HepG2 (cell line): Measurements from ENCODE around the gene BARHL2. TPM values are rescaled to one million over a fixed set of nuclear protein-coding genes. Genes with fewer than 3 reads are reported as not detected.

ENCODE experiments used
- ATAC-seq: fragments of 200-7000 bp; cut with Tn5 transposase; 3 replicates; pipeline ENCODE4 v1.9.1; 2020; ENCODE audit warnings: mild to moderate bottlenecking, moderate library complexity
- BruUV-seq: library from RNA; stranded (reverse); fragments of 400-500 nt; replicated peaks from 2 replicates; lab custom pipeline; 2021; lab: Mats Ljungman, UMichigan
- CTCF ChIA-PET: fragments of 300-600 bp; formaldehyde crosslinking; extraction: SDS; loops from one replicate; lab custom pipeline; 2021; ENCODE audit warnings: low total read pairs, inconsistent platforms, low intra/inter-chr PET ratio; lab: Yijun Ruan, JAX
- POLR2A ChIA-PET: fragments of 350-600 bp; sonication (Branson Sonifier 250); formaldehyde crosslinking; loops from one replicate; lab custom pipeline; 2020; ENCODE audit warnings: antibody characterized with exemption, inconsistent platforms; lab: Yijun Ruan, JAX
- DNase-seq: peaks from one replicate; pipeline ENCODE4 v3.0.0-alpha.2; 2015; ENCODE audit warnings: low spot score
- FAIRE-seq: peaks from 3 replicates; lab custom pipeline; 2011; peaks lifted over from hg19 to GRCh38; lab: Jason Lieb, UNC
- H2AFZ ChIP-seq: one replicate; pipeline ENCODE4 v1.6.1; 2011; ENCODE audit warnings: low read length, inconsistent platforms
- H3K27ac ChIP-seq: fragments of 300-600 bp; 3 replicates; pipeline ENCODE4 v1.8.0; 2011; ENCODE audit warnings: mixed run types, mild to moderate bottlenecking, mixed read lengths, low read length, inconsistent platforms; ENCODE audit not compliant: insufficient read depth; ENCODE audit errors: extremely low read length
- H3K27me3 ChIP-seq, 2 experiments: fragments of 200-600 bp in 1 of 2; 2 replicates in 1 of 2; 3 replicates in 1 of 2; pipeline versions ENCODE4 v1.6.0 to v1.8.0; 2011; ENCODE audit warnings: low read length in 2 of 2, mild to moderate bottlenecking in 2 of 2, moderate library complexity in 2 of 2, inconsistent platforms in 1 of 2; ENCODE audit not compliant: insufficient read depth in 2 of 2, control insufficient read depth in 1 of 2
- H3K36me3 ChIP-seq, 2 experiments: fragments of 200-600 bp in 1 of 2; replicated peaks in 1 of 2; 2 replicates in 1 of 2; 3 replicates in 1 of 2; pipeline versions ENCODE4 v1.5.1 to v1.8.0; 2011; ENCODE audit warnings: low read length in 2 of 2, inconsistent platforms in 1 of 2; ENCODE audit not compliant: insufficient read depth in 2 of 2, control insufficient read depth in 1 of 2
- H3K4me1 ChIP-seq: 2 replicates; pipeline ENCODE4 v1.5.1; 2012; ENCODE audit warnings: low read length, inconsistent platforms; ENCODE audit not compliant: insufficient read depth
- H3K4me2 ChIP-seq: 2 replicates; pipeline ENCODE4 v1.6.0; 2011; ENCODE audit warnings: low read depth, low read length, inconsistent platforms
- H3K4me3 ChIP-seq, 3 experiments: fragments of 200-600 bp in 1 of 3; sonication (generic), shearing (Covaris generic) in 1 of 3; replicated peaks in 1 of 3; 2 replicates each; pipeline ENCODE4 v1.5.1; 2011 to 2016; ENCODE audit warnings: low read length in 3 of 3, inconsistent platforms in 2 of 3, low read depth in 2 of 3, mild to moderate bottlenecking in 2 of 3, control low read depth in 1 of 3, mixed read lengths in 1 of 3; ENCODE audit not compliant: insufficient read depth in 1 of 3
- H3K79me2 ChIP-seq: one replicate; pipeline ENCODE4 v1.6.1; 2011; ENCODE audit warnings: low read length, inconsistent platforms; ENCODE audit not compliant: insufficient read depth
- H3K9ac ChIP-seq: 2 replicates; pipeline ENCODE4 v1.6.0; 2011; ENCODE audit warnings: mild to moderate bottlenecking, low read depth, low read length, inconsistent platforms; ENCODE audit not compliant: insufficient read depth
- H3K9me3 ChIP-seq: 2 replicates; pipeline ENCODE4 v1.5.1; 2012; ENCODE audit warnings: mild to moderate bottlenecking, low read length
- H4K20me1 ChIP-seq: 2 replicates; pipeline ENCODE4 v1.6.0; 2011; ENCODE audit warnings: inconsistent platforms, mild to moderate bottlenecking, low read length, moderate library complexity; ENCODE audit not compliant: insufficient read depth
- ASH2L ChIP-seq: fragments of 300-600, 200-600 bp; sonication (generic); IDR thresholded peaks from 2 replicates; pipeline ENCODE4 v1.7.0; 2017; ENCODE audit warnings: low read depth, mild to moderate bottlenecking, moderate library complexity, mixed read lengths, low read length; ENCODE audit not compliant: insufficient read length
- CTCF ChIP-seq: sonication (generic); formaldehyde crosslinking; IDR thresholded peaks from 2 replicates; pipeline ENCODE4 v1.5.0; 2020; ENCODE audit warnings: mild to moderate bottlenecking, missing genetic modification reagents, moderate library complexity
- ETS1 ChIP-seq: sonication (generic); formaldehyde crosslinking; IDR thresholded peaks from 2 replicates; pipeline ENCODE4 v1.4.0; 2020; ENCODE audit warnings: missing genetic modification reagents
- GFI1 ChIP-seq: sonication (generic); formaldehyde crosslinking; IDR thresholded peaks from 2 replicates; pipeline ENCODE4 v1.5.0; 2020; ENCODE audit warnings: missing genetic modification reagents, mild to moderate bottlenecking, borderline replicate concordance
- KDM4B ChIP-seq: sonication (generic); formaldehyde crosslinking; IDR thresholded peaks from 2 replicates; pipeline ENCODE4 v1.4.0; 2020; ENCODE audit warnings: missing genetic modification reagents
- KLF12 ChIP-seq: sonication (generic); formaldehyde crosslinking; IDR thresholded peaks from 2 replicates; pipeline ENCODE4 v1.4.0; 2020; ENCODE audit warnings: missing genetic modification reagents, borderline replicate concordance
- MYNN ChIP-seq: sonication (generic); formaldehyde crosslinking; IDR thresholded peaks from 2 replicates; pipeline ENCODE4 v1.4.0; 2020; ENCODE audit warnings: mild to moderate bottlenecking, low read depth, missing genetic modification reagents
- PATZ1 ChIP-seq: sonication (generic); formaldehyde crosslinking; IDR thresholded peaks from 2 replicates; pipeline ENCODE4 v1.4.0; 2020; ENCODE audit warnings: missing genetic modification reagents
- YY1 ChIP-seq: IDR thresholded peaks from 2 replicates; pipeline ENCODE4 v1.6.1; 2011; ENCODE audit warnings: low read length, low read depth, moderate library complexity, mild to moderate bottlenecking; ENCODE audit not compliant: insufficient read depth, insufficient replicate concordance
- ZNF12 ChIP-seq: sonication (generic); formaldehyde crosslinking; IDR thresholded peaks from 2 replicates; pipeline ENCODE4 v1.5.0; 2020; ENCODE audit warnings: missing genetic modification reagents
- ZNF562 ChIP-seq: sonication (generic); formaldehyde crosslinking; IDR thresholded peaks from 2 replicates; pipeline ENCODE4 v1.8.0; 2022; ENCODE audit warnings: missing genetic modification reagents, borderline replicate concordance
- ZNF567 ChIP-seq: sonication (generic); formaldehyde crosslinking; IDR thresholded peaks from 2 replicates; pipeline ENCODE4 v1.8.1; 2023; ENCODE audit warnings: mild to moderate bottlenecking, missing genetic modification reagents, borderline replicate concordance
- ZNF740 ChIP-seq: sonication (generic); formaldehyde crosslinking; IDR thresholded peaks from 2 replicates; pipeline ENCODE4 v1.4.0; 2020; ENCODE audit warnings: missing genetic modification reagents
- WGBS: methylation state at CpG from one replicate; pipeline ENCODE4 v1.1.6; 2017; ENCODE audit warnings: low lambda C conversion rate; 5-methylcytosine and 5-hydroxymethylcytosine counted together
- in situ Hi-C: cut with HindIII; loops from 2 replicates; pipeline ENCODE4 v1.10.0; 2017; ENCODE audit warnings: low pct_unique_long_range_greater_than_20kb; ENCODE audit not compliant: extremely low pct_ligation_motif_present
- intact Hi-C: fragments of 100-400 bp; cut with micrococcal nuclease; formaldehyde crosslinking; loops from one replicate; pipeline ENCODE4 v1.10.0; 2022; ENCODE audit not compliant: unreplicated experiment
- polyA plus RNA-seq, 8 experiments: library from polyadenylated mRNA; depleted of rRNA in 3 of 8; stranded (reverse) in 7 of 8; unstranded in 1 of 8; fragments of >200 nt; fragmentation: Illumina TruSeq in 4 of 8; extraction: Trizol in 4 of 8; gene quantifications; 2 replicates each; pipeline versions ENCODE4 v1.2.1 to v1.2.3, GENCODE V29; 2011 to 2016; ENCODE audit warnings: low read depth in 4 of 8, missing spikeins in 1 of 8, mixed read lengths in 1 of 8; ENCODE audit not compliant: insufficient read depth in 1 of 8
- total RNA-seq, 5 experiments: library from RNA; depleted of rRNA; stranded (reverse); fragments of >200 nt; fragmentation: Illumina TruSeq; extraction: Trizol; gene quantifications; 2 replicates each; pipeline ENCODE4 v1.2.3, GENCODE V29; 2016; ENCODE audit warnings: low read depth in 1 of 5

The BARHL2 gene
- total and polyA plus RNA-seq, 2 of the 13 experiments (the other 11 are each of a cell fraction or from before 2014, with no cell fraction given), result not detected

GRCh38 chr1:90724361-90724760, 7.3 kb upstream of the BARHL2 start (continued):
- TF ChIP-seq MYNN (CRISPR knock-in tag) (no peak), ZNF562 (CRISPR knock-in tag) (no peak), CTCF (CRISPR knock-in tag) (no peak), GFI1 (CRISPR knock-in tag) (no peak), ZNF567 (CRISPR knock-in tag) (no peak)

GRCh38 chr1:90723590-90724108, 6.5 kb upstream of the BARHL2 start:
- Histone ChIP-seq H3K9ac (no peak overlapping the region), H3K27ac (no peak overlapping the region), H3K9me3 (no peaks in the 10 kb centered on the region), H3K79me2 (no peaks in the 10 kb centered on the region), H4K20me1 (no peaks in the 10 kb centered on the region), H3K36me3 (no peaks in the 10 kb centered on the region), H3K4me2 (peak overlapping the region; percentile 2; the same call in 1 of the 2 replicates), H3K4me1 (0 out of 2 replicates have a peak, but pooled peaks cover 13% of the 10 kb centered on the region), H3K4me3 (no peak overlapping the region), H3K27me3 (peaks cover 10 to 61% of the 10 kb centered on the region in 2 experiments; a peak in 4 of 5 replicates), H2AFZ (no peak overlapping the region)
- ChIA-PET CTCF (no interaction called here), POLR2A (no interaction called here)
- TF ChIP-seq ZNF12 (no peak), KDM4B (CRISPR knock-in tag) (no peak), PATZ1 (peak; percentile 41; the same call in 1 of the 2 replicates), YY1 (no peak), ETS1 (CRISPR knock-in tag) (no peak), KLF12 (no peak), ASH2L (no peak), ZNF740 (CRISPR knock-in tag) (no peak)
- BruUV-seq, result no TSS peak
- ATAC-seq (no peak), DNase-seq (no peak), FAIRE-seq (no peak)
- intact Hi-C loops (no loop called here), in situ Hi-C loops (loop anchor here (5.0 to 10.0 kb wide), 2 partner anchors 239 to 441 kb away; no protein-coding TSS in a partner anchor)
- 62% methylated on average over 21 of the region's 22 CpGs for WGBS
